GM18505 (cell line): Measurements from ENCODE around the gene MSANTD4.
"Not testable (repeated sequence)": the region's sequence is repeated elsewhere in the genome, so short reads cannot be mapped to it uniquely, and the experiment has no call there.

ENCODE experiments used
- ATAC-seq: cut with Tn5 transposase; IDR thresholded peaks from one replicate; pipeline ENCODE4 v1.9.1; 2021; ENCODE audit not compliant: unreplicated experiment
- POLR2A ChIP-seq: IDR thresholded peaks from 4 replicates; pipeline ENCODE4 v1.6.1; 2011; ENCODE audit warnings: borderline replicate concordance; ENCODE audit not compliant: insufficient read depth, insufficient read length; ENCODE audit errors: extremely low read depth

MSANTD4 gene

DNA sequence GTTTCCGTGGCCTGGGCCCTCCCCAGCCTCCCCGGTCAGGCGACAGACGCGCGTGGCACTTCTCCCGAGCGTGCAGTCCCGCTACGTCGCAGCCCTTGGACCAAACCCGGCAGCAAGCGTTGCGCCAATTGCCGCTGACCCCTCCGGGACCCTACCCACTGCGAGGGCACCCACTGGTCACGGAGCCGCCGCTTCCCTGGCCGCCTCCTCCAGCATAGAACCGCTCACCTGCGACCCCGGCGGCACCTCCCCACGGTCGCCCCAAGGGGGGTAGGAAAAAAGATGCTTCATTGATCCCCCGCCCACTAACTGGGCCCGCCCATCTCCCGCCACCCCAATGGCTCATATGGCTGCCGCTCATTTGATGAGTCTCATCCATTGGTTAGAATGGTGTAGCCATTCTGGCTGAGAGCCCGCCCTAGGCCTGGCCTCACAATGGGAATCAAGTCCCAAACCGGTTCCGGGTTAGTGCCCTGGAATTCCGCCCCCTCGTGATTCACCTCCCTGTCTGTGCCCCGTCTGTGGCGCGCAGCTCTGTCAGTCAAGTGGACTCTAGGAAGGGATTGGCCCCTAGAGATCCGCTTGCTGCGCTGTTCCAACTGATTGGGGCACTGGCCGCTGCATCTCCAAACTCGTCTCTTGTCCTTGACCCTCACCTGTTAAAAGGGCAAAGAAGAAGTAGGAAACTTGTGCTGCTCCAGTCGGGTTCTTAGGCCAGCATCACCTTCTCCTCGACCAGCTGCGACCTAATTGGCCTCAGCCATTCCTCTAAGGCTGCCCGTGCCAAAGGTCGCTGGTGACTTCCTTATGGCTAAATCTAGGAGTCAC, at the start of gene MSANTD4:
Gene MSANTD4, minus strand, starts transcription at position 274 of the 828 bp plus-strand sequence. CDS start 11,323 bp downstream, outside the sequence.
- peak; percentile 69 for TF ChIP-seq POLR2A

DNA sequence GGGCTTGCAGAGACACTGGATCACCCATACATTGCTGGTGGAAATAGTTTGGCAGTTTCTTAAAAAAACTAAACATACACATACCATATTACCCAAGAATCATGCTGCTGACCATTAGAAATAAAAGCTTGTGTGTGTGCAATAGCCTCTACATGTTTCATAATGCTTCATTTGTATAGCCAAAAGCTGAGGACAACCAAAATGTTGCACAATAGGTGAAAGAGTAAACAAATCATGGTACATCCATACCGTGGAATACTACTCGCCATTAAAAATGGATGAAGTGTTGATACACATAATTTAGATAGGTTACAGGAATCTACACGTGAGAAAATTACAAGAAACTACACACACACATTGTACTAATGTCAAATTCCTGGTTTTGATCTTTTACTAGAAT, 48.6 kb upstream of the MSANTD4 start:
- ATAC-seq: no peak
- TF ChIP-seq POLR2A: no peak

More for the DNA sequence above, at the start of gene MSANTD4:
- peak; percentile 97 for ATAC-seq

DNA sequence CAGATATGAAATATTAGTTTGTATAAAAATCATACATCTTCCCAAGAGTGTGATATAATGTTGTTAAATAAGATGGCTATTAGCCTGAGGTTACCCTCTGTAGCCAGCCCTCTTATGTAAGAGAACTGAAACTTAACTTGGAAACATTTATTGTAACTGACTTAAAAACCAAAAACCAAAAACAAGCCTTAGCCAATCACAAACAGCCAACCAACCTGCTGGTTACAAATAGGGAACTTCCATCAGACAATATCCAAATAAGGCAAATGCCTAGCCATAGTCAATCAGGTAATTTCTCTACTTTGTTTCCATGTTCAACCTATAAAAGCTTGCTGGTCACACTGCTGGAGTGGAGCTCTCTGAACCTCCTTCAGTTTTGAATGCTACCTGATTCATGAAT, 41.0 kb upstream of the MSANTD4 start:
- TF ChIP-seq POLR2A: no peak
- ATAC-seq: no peak

DNA sequence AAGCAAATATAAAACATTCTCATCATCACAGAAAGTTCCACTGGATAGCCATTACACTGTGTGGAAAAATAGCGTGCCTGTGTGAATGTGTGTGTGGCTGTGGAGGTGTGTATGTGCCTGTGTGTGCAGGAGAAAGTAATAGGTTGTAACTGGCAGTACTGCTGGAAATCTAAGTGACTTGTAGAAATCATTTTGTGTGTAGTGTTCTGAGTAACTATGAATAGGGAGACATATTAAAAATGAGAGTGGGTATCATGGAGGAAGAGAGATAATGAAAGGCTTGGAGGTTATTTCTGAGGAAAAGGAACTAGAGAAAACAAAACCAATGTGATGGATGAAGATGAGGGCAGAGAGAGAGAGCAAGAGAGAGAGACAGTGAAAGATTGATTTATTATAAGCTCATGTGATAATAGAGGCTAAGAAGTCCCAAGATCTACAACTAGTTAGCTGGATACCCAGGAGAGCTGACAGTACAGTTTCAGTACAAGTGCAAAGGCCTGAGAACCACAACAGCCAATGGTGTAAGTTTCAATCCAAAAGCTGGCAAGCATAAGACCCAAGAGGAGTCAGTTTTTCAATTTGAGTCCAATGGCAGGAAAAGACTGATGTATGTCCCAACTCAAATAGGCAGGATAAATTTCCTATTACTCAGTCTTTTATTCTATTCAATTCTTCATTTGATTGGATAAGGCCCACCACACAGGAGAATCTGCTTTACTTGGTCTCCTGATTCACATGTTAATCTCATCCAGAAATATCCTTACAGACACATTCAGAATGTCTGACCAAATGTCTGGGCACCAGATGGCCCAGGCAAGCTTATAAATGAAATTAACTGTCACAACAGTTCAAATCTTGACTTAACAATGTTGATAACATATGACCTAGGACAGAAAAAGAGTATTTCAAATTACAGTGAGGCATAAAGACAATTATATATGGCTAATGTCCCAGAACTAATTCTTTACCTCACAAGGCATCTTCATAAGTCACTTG, 40.2 kb upstream of the MSANTD4 start:
- TF ChIP-seq POLR2A: no peak
- ATAC-seq: no peak

DNA sequence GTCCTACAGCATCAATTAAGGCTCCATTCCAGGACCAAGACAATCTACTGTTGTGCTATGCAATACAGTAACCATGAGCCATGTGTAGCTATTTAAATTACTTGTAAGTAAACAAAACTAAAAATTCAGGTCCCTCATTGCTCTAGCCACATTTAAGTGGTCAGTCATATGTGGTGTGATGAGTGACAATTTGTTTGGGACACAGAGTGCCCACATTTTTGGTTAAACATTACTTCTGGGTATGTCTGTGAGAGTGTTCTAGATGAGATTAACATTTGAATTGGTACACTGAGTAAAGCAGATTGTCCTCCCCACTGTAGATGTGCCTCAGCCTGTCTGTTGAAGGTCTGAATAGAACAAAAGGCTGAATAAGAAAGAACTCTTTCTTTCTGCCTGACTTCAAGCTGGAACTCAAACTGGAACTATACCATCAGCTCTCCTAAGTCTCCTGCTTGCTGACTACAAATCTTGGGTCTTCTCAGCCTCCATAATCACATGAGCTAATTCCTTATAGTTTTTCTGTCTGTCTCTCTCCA, 39.3 kb upstream of the MSANTD4 start:
- TF ChIP-seq POLR2A: no peak
- no peak for ATAC-seq

DNA sequence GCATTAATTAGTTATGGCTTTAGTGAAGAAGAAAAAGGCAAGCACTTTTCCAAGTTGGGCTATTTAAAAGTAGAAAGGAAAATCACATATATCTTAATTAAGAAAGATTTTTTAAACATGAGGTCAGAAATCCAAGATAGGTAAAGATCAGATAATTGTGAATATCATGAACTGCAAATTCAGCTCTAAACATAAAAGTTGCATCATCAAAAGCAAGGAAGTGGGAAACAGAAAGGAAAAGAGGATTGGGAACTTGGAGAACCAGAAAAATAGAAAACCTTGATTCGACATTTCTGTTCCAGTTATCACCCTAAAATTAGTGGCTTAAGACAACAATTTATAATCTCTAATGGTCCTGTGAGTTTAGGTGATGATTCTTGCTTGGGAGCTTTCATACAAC, 37.6 kb upstream of the MSANTD4 start:
- ATAC-seq: no peak
- no peak for TF ChIP-seq POLR2A

DNA sequence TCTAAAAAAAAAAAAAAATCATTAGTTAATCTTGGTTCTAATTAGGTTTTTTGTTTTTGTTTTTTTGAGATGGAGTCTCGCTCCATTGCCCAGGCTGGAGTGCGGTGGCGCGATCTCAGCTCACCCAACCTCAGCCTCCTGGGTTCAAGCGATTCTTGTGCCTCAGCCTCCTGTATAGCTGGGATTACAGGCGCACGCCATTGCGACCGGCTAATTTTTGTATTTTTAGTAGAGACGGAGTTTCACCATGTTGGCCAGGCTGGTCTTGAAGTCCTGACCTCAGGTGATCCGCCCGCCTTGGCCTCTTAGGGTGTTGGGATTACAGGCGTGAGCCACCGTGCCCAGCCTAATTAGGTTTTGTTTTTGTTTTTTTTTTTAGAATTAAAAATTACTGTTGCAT, 36.3 kb upstream of the MSANTD4 start:
- not testable (repeated sequence) for ATAC-seq

DNA sequence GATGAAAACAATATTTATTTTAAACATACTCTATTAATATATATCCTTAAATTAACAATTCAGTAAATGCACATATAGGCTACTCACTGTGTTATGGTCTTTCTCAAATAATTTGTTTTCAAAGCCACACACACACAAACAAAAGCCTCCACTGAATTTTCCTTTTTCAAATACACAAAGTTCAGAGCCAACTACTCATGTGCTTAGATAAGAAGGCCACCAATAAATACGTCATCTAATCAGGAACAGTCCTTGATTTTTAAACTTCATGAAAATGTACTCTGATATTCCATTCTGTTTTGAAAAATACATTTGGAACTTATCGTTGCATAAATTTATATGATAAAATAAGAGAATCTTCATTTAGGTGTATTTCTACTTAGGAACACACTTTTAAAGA, 29.1 kb upstream of the MSANTD4 start:
- TF ChIP-seq POLR2A: no peak
- ATAC-seq: no peak

DNA sequence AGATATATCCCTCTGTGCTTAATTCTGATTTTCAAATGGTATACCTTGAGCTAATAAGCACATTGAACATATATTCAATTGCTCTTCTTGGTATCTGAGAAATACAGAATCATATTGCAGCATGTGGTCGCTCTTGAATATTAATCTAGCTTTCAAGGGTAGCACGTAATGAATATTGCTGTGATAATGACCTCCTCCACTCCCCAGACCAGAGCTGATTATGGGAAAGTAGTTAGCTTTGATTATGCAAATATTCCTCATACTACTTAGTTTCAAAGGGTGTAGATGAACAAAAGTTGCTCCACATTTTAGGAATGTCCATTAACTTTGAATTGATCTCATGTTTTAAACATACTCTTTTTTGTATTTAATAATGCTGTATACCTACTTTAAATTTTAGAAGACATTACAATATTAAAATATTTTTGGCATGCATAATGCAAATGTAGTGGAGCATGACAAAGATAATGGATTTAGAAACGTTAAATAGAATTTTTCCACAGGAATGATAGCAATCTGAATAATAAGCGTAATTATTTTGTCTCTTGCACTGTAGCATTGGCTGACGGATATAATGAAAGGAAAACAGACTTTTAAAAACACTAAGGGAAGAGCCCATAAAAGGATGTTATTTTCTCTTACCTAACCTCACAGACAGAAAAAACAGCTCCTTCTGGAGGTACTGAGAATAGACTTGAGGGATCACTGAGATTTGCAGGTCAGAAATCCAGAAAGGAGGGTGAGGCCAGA, 27.9 kb upstream of the MSANTD4 start:
- no peak for ATAC-seq

DNA sequence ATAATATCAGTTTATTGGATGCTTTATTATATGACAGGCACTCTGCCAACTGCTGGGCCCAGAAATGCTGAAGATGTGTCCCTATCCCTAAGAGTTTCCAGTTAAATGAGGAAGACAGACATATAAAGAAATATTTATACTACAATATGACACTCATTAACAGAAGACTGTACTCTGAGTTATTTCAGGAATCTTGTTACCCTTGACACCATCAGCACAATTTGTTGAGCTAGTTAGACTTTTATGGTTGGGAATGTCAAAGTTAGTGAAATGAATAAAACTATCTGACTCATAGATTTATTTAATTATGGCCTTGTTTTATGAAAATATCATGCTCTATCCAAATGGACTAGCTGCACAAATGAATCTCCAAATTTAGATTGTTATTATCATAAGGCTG, 25.6 kb upstream of the MSANTD4 start:
- no peak for TF ChIP-seq POLR2A
- no peak for ATAC-seq

More for the DNA sequence above, 27.9 kb upstream of the MSANTD4 start:
- no peak for TF ChIP-seq POLR2A

DNA sequence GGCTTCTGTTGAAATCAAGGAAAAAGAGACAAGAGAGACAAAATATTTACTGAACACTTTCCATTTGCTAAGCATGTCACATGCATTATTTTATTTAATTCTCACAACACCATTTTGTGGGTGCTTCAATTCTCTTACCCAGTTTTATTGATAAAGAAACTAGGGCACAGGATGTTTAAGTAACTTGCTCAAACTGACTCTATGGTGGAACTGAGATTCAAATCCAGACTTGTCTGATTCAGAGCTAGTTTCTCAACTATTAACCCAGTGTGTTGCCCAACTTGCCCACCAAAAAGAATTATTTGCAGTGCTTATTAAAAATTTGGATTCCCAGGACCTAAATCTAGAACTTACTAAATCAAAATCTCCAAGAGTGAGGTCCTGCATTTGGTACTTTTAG, 21.5 kb upstream of the MSANTD4 start:
- TF ChIP-seq POLR2A: no peak
- no peak for ATAC-seq

DNA sequence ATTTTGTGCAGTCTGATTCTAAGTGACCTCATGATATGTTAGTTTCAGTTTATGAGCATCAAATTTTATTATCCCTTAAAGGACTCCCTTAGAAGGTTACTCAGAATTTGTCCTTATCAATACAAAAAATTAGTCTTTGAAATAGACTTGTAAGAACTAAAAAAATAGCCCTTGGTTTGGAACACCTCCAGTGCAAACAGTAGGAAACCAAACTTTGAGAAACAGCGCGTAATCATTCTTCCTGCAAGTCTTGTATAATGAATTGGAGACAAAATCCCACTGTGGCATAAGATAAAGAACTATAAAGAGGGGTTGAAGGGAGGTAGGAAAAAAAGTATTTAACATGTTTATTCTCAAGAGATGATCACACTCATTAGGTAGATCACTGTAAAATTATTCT, 10.8 kb upstream of the MSANTD4 start:
- no peak for ATAC-seq
- TF ChIP-seq POLR2A: no peak

DNA sequence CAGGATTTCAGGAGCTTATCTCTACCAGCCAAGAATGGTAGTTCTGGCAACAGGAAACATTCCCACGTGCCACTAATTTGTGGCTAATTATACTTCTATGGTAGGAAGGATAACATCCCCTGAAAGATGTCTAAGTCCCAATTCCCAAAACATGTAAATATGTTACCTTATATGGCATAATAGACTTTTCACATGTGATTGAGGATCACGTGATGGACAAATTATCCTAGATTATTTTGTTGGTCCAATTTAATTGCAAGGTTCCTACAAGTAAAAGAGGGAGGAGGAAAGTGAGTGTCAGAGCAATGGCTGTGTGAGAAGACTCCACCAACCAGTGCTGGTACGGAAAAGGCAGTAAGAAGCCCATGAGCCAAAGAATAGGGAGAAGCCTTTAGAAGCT, 9.9 kb upstream of the MSANTD4 start:
- ATAC-seq: no peak
- TF ChIP-seq POLR2A: no peak
